Astrocyte (in vitro differentiated cells and primary cell): ENCODE data around the gene POLR2L.

Source experiments
- CTCF ChIP-seq: IDR thresholded peaks from 2 replicates; pipeline ENCODE4 v1.5.1; 2011; ENCODE audit warnings: low read depth, mild to moderate bottlenecking, inconsistent platforms, low read length, moderate library complexity; ENCODE audit not compliant: insufficient read depth
- EZH2 ChIP-seq: IDR thresholded peaks from 2 replicates; pipeline ENCODE4 v1.6.1; 2012; ENCODE audit warnings: mild to moderate bottlenecking, low read length, inconsistent platforms; ENCODE audit not compliant: insufficient read depth

GRCh38 chr11:797296-798092 lies 44.8 kb downstream of the POLR2L start:
- no peak for TF ChIP-seq CTCF
- TF ChIP-seq EZH2: no peak
